DMS53 treated with DMSO at 0.1 percent for 48 hours (cell line): Measurements from ENCODE around the gene HLX.

Source experiments
- DNase-seq: peaks from one replicate; lab custom pipeline; 2025; ENCODE audit not compliant: unreplicated experiment; lab: John Stamatoyannopoulos, UW

HLX gene

GRCh38 chr1:220894025-220894923, 15.0 kb downstream of the HLX start:
- DNase-seq, result no peak

GRCh38 chr1:220894924-220895256, 15.6 kb downstream of the HLX start:
- DNase-seq, result no peak

GRCh38 chr1:220895412-220895946, 16.2 kb downstream of the HLX start:
- no peak for DNase-seq

GRCh38 chr1:220896092-220896491, 16.8 kb downstream of the HLX start:
- DNase-seq, result no peak

GRCh38 chr1:220900842-220901241, 21.6 kb downstream of the HLX start:
- no peak for DNase-seq

GRCh38 chr1:220901881-220902280, 22.6 kb downstream of the HLX start:
- no peak for DNase-seq

GRCh38 chr1:220902916-220903315, 23.7 kb downstream of the HLX start:
- DNase-seq, result no peak

GRCh38 chr1:220904876-220905275, 25.6 kb downstream of the HLX start:
- no peak for DNase-seq

- DNase-seq, result peak; percentile 48
These were observed 26.7 kb downstream of the HLX start for GRCh38 chr1:220905650-220906560.

- no peak for DNase-seq
These were observed 27.5 kb downstream of the HLX start for GRCh38 chr1:220906561-220907334.

GRCh38 chr1:220908757-220909156, 29.5 kb downstream of the HLX start:
- DNase-seq, result peak; percentile 22

- no peak for DNase-seq
These were observed 30.8 kb downstream of the HLX start for GRCh38 chr1:220910021-220910420.

GRCh38 chr1:220914283-220915116, 35.3 kb downstream of the HLX start:
- DNase-seq, result no peak

- no peak for DNase-seq
These were observed 35.8 kb downstream of the HLX start for GRCh38 chr1:220915117-220915440.

- no peak for DNase-seq
These were observed 36.7 kb downstream of the HLX start for GRCh38 chr1:220915954-220916353.

GRCh38 chr1:220917101-220917500, 37.9 kb downstream of the HLX start:
- DNase-seq, result no peak

- DNase-seq, result no peak
These were observed 38.4 kb downstream of the HLX start for GRCh38 chr1:220917535-220918209.

GRCh38 chr1:220918285-220918951, 39.2 kb downstream of the HLX start:
- DNase-seq, result peak; percentile 85

GRCh38 chr1:220920967-220921366, 41.7 kb downstream of the HLX start:
- no peak for DNase-seq
